HL-60 (cell line): Measurements from ENCODE around the gene NRIP1.

Source experiments
- DNase-seq, 2 experiments: peaks; one replicate each; pipeline ENCODE4 v3.0.0-alpha.2; 2010 to 2020; ENCODE audit warnings: low read depth in 1 of 2, low spot score in 1 of 2
- H3K27ac ChIP-seq: fragments of 250-450 bp; sonication (Bioruptor Pico); replicated peaks from 2 replicates; pipeline ENCODE4 v1.5.1; 2020; ENCODE audit warnings: mild to moderate bottlenecking, moderate library complexity
- H3K27me3 ChIP-seq: fragments of 250-450 bp; sonication (Bioruptor Pico); 2 replicates; pipeline ENCODE4 v1.5.1; 2021; ENCODE audit warnings: mild to moderate bottlenecking, moderate library complexity; ENCODE audit not compliant: insufficient read depth, poor library complexity, severe bottlenecking
- H3K4me3 ChIP-seq: replicated peaks from 2 replicates; pipeline ENCODE4 v1.5.1; 2011; ENCODE audit warnings: mild to moderate bottlenecking, control low read depth, low read length; ENCODE audit not compliant: insufficient read depth
- GABPA ChIP-seq: IDR thresholded peaks from 2 replicates; pipeline ENCODE4 v1.6.1; 2012; ENCODE audit warnings: low read depth
- POLR2AphosphoS5 ChIP-seq: IDR thresholded peaks from 2 replicates; pipeline ENCODE4 v1.6.1; 2012; ENCODE audit warnings: low read depth
- SPI1 ChIP-seq: IDR thresholded peaks from 2 replicates; pipeline ENCODE4 v1.6.1; 2012; ENCODE audit warnings: low read depth, mild to moderate bottlenecking, borderline replicate concordance
- TF ChIP-seq, protein P1 (sequence below): IDR thresholded peaks from 2 replicates; pipeline ENCODE4 v1.6.1; 2012; ENCODE audit warnings: low read depth; ENCODE audit not compliant: insufficient replicate concordance
- TF ChIP-seq, protein P2 (sequence below): IDR thresholded peaks from one replicate; pipeline ENCODE4 v1.5.1; 2011; ENCODE audit warnings: low read length, control low read depth, inconsistent platforms; ENCODE audit not compliant: insufficient read depth

Gene NRIP1

DNA sequence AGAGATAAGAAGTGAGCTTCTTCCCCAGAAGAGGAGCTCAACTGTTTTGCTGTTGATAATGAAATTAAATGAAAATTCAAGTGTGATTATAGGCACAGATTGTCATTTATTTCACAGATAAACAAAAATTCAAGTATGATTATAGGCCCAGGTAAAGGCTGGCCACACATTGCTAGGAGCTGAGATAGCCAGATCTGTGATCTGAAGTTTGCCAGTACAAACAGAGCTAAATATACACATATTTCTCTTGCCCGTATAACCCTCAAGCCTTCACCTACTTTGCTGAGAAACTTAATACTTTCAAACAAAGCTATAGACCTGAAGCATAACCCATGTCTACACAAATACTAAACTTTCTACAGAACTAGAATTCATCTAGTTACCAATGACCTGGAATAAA is 31.3 kb upstream of the NRIP1 start:
- no peak overlapping the region for H3K4me3 ChIP-seq
- no peaks in the 10 kb centered on the region for H3K27me3 ChIP-seq
- DNase-seq: no peak
- TF ChIP-seq, protein P1, sequence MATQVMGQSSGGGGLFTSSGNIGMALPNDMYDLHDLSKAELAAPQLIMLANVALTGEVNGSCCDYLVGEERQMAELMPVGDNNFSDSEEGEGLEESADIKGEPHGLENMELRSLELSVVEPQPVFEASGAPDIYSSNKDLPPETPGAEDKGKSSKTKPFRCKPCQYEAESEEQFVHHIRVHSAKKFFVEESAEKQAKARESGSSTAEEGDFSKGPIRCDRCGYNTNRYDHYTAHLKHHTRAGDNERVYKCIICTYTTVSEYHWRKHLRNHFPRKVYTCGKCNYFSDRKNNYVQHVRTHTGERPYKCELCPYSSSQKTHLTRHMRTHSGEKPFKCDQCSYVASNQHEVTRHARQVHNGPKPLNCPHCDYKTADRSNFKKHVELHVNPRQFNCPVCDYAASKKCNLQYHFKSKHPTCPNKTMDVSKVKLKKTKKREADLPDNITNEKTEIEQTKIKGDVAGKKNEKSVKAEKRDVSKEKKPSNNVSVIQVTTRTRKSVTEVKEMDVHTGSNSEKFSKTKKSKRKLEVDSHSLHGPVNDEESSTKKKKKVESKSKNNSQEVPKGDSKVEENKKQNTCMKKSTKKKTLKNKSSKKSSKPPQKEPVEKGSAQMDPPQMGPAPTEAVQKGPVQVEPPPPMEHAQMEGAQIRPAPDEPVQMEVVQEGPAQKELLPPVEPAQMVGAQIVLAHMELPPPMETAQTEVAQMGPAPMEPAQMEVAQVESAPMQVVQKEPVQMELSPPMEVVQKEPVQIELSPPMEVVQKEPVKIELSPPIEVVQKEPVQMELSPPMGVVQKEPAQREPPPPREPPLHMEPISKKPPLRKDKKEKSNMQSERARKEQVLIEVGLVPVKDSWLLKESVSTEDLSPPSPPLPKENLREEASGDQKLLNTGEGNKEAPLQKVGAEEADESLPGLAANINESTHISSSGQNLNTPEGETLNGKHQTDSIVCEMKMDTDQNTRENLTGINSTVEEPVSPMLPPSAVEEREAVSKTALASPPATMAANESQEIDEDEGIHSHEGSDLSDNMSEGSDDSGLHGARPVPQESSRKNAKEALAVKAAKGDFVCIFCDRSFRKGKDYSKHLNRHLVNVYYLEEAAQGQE: no peak
- no peak for TF ChIP-seq GABPA
- TF ChIP-seq SPI1: no peak
- TF ChIP-seq POLR2AphosphoS5: no peak
- TF ChIP-seq, protein P2, sequence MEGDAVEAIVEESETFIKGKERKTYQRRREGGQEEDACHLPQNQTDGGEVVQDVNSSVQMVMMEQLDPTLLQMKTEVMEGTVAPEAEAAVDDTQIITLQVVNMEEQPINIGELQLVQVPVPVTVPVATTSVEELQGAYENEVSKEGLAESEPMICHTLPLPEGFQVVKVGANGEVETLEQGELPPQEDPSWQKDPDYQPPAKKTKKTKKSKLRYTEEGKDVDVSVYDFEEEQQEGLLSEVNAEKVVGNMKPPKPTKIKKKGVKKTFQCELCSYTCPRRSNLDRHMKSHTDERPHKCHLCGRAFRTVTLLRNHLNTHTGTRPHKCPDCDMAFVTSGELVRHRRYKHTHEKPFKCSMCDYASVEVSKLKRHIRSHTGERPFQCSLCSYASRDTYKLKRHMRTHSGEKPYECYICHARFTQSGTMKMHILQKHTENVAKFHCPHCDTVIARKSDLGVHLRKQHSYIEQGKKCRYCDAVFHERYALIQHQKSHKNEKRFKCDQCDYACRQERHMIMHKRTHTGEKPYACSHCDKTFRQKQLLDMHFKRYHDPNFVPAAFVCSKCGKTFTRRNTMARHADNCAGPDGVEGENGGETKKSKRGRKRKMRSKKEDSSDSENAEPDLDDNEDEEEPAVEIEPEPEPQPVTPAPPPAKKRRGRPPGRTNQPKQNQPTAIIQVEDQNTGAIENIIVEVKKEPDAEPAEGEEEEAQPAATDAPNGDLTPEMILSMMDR: no peak
- no peak overlapping the region for H3K27ac ChIP-seq

DNA sequence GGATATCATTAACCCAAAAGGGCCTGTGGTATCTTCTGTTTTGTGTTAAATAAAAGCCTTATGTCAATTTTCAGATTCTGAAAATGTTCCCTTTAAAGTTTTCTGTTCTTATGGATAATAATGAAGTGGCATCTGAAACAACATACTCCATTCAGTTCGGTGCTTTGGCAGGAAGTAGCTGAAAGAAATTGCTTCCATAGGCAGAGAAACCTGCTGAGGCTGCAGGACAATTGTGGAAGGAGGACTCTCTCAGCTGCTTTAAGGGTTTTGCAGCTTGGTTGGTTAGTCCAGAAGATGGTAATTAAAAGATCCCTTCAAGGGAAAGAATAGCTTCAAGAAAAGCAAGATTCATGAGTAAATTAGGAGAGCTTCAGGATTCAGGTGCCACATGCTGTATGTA is 30.5 kb upstream of the NRIP1 start:
- Histone ChIP-seq H3K27ac (no peak overlapping the region), H3K4me3 (no peak overlapping the region), H3K27me3 (no peaks in the 10 kb centered on the region)
- DNase-seq: no peak
- TF ChIP-seq, protein P2: no peak
- TF ChIP-seq POLR2AphosphoS5: no peak
- TF ChIP-seq GABPA: no peak
- TF ChIP-seq SPI1: no peak
- TF ChIP-seq, protein P1: no peak

DNA sequence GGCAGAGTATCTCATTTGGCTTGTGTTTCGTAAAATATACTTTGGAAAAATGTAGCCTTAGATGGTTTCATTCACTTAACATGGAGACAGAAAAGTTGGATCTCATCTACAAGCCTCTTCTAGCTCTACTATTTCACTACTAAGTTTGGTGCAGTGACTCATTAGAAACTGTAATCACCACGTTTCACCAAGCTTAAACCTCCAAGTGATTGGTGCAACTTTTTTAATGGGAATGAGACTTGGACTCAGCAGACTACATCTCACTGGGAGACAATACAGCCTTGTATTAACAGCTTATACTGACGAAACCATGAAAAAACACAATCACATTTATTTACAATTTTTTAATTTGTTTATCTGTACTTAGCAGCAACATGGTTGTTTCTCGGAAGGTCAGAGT is 29.9 kb upstream of the NRIP1 start:
- Histone ChIP-seq H3K27ac (no peak overlapping the region), H3K27me3 (no peaks in the 10 kb centered on the region), H3K4me3 (no peak overlapping the region)
- no peak for TF ChIP-seq POLR2AphosphoS5
- TF ChIP-seq, protein P1: no peak
- TF ChIP-seq, protein P2: no peak
- TF ChIP-seq SPI1: no peak
- no peak for TF ChIP-seq GABPA
- DNase-seq: no peak
